ENCODE data around the gene EFHB. TPM values are rescaled to one million over a fixed set of nuclear protein-coding genes. Genes with fewer than 3 reads are reported as not detected.
A peak's percentile ranks its signal among the peaks of the same experiment; 100 is the strongest.

EFHB gene
- total RNA-seq, 4 donors from 2014 or later, result not detected

GRCh38 chr3:19950316-19950715, 16.3 kb upstream of the EFHB start:
- Histone ChIP-seq H3K27me3 (no peaks in the 10 kb centered on the region), H3K4me3 (no peak overlapping the region), H3K4me1 (peaks cover 27 to 42% of the 10 kb centered on the region in 2 donors), H3K36me3 (peaks cover 0 to 17% of the 10 kb centered on the region in 2 donors), H3K9me3 (no peaks in the 10 kb centered on the region), H3K27ac (no peak overlapping the region)
- in situ Hi-C loops (cut with MboI; ENCODE audit: low sequenced_read_pairs in 4 of 4) (no loop called here), intact Hi-C loops (cut with DNase I; ENCODE audit: low total_unique reads) (no loop called here)
- ATAC-seq (no peak), DNase-seq (no peak)
- no peak for TF ChIP-seq POLR2A (IDR thresholded peaks at IDR 0.05)
- no peak for TF ChIP-seq CTCF (IDR thresholded peaks at IDR 0.05 in 4 of 5, conservative IDR thresholded peaks at IDR 0.05 in 1 of 5)

GRCh38 chr3:19948226-19948591, 14.2 kb upstream of the EFHB start:
- peak overlapping the region; percentile 94 to 97 (median 96) for H3K27ac ChIP-seq
- TF ChIP-seq CTCF (IDR thresholded peaks at IDR 0.05 in 4 of 5, conservative IDR thresholded peaks at IDR 0.05 in 1 of 5), result no peak
- no peak for TF ChIP-seq POLR2A (IDR thresholded peaks at IDR 0.05)
- no peaks in the 10 kb centered on the region for H3K9me3 ChIP-seq
- DNase-seq (no peak), ATAC-seq (no peak)
- peak overlapping the region; percentile 74 to 95 (median 84) for H3K4me3 ChIP-seq
- intact Hi-C loops (cut with DNase I; ENCODE audit: low total_unique reads), result no loop called here
- H3K36me3 ChIP-seq, result peaks cover 0 to 17% of the 10 kb centered on the region in 2 donors
- in situ Hi-C loops (cut with MboI; ENCODE audit: low sequenced_read_pairs in 4 of 4), result loop anchor here (5.0 to 25.0 kb wide), 5 partner anchors 87 to 239 kb away; partner anchors contain the start of genes SGO1 (in 3 of the 4) and KAT2B (in 1 of the 4)
- H3K27me3 ChIP-seq, result no peaks in the 10 kb centered on the region
- H3K4me1 ChIP-seq, result peaks cover 24 to 42% of the 10 kb centered on the region in 2 donors

- in situ Hi-C loops (cut with MboI; ENCODE audit: low sequenced_read_pairs in 4 of 4), result loop anchor here (5.0 to 25.0 kb wide), 5 partner anchors 87 to 240 kb away; partner anchors contain the start of genes SGO1 (in 3 of the 4) and KAT2B (in 1 of the 4)
- H3K4me1 ChIP-seq, result peaks cover 24 to 37% of the 10 kb centered on the region in 2 donors
Measured at GRCh38 chr3:19947549-19948225, 13.7 kb upstream of the EFHB start.

GRCh38 chr3:19946832-19947548, 13.0 kb upstream of the EFHB start, which contains the start of gene RAB5A:
Gene RAB5A, plus strand, starts transcription at chr3:19947097. Its CDS starts 3,802 bp downstream, at chr3:19950899.
- no peaks in the 10 kb centered on the region for H3K27me3 ChIP-seq
- TF ChIP-seq CTCF (IDR thresholded peaks at IDR 0.05 in 4 of 5, conservative IDR thresholded peaks at IDR 0.05 in 1 of 5), result peak in 3 of 5 experiments; percentile 11 to 47 (median 41)
- peak; percentile 88 to 91 for TF ChIP-seq POLR2A (IDR thresholded peaks at IDR 0.05)
- H3K4me1 ChIP-seq, result peaks cover 24 to 31% of the 10 kb centered on the region in 2 donors
- H3K4me3 ChIP-seq, result peak within 1 kb of the TSS; percentile 74 to 95 (median 84)
- H3K27ac ChIP-seq, result peak within 1 kb of the TSS; percentile 94 to 97 (median 96)
- intact Hi-C loops (cut with DNase I; ENCODE audit: low total_unique reads), result loop anchor here (1.0 to 2.0 kb wide), 3 partner anchors 93 to 239 kb away; partner anchors contain the start of genes KAT2B and SGO1
- no peaks in the 10 kb centered on the region for H3K9me3 ChIP-seq
- ATAC-seq (peak; percentile 97), DNase-seq (peak; percentile 97)
- peaks cover 0 to 11% of the 10 kb centered on the region in 2 donors for H3K36me3 ChIP-seq
- in situ Hi-C loops (cut with MboI; ENCODE audit: low sequenced_read_pairs in 4 of 4), result loop anchor here (5.0 to 25.0 kb wide), 5 partner anchors 88 to 240 kb away; partner anchors contain the start of genes SGO1 (in 3 of the 4) and KAT2B (in 1 of the 4)

More at GRCh38 chr3:19947549-19948225, 13.7 kb upstream of the EFHB start:
- ATAC-seq (peak; percentile 60 to 61), DNase-seq (peak; percentile 37 to 53)
- intact Hi-C loops (cut with DNase I; ENCODE audit: low total_unique reads), result loop anchor here (1.0 to 2.0 kb wide), 2 partner anchors 93 to 133 kb away; partner anchors contain the start of gene KAT2B
- peak overlapping the region; percentile 74 to 95 (median 84) for H3K4me3 ChIP-seq
- peaks cover 0 to 13% of the 10 kb centered on the region in 2 donors for H3K36me3 ChIP-seq
- H3K27me3 ChIP-seq, result no peaks in the 10 kb centered on the region
- H3K9me3 ChIP-seq, result no peaks in the 10 kb centered on the region
- H3K27ac ChIP-seq, result peak overlapping the region; percentile 94 to 97 (median 96)
- no peak for TF ChIP-seq CTCF (IDR thresholded peaks at IDR 0.05 in 4 of 5, conservative IDR thresholded peaks at IDR 0.05 in 1 of 5)
- no peak for TF ChIP-seq POLR2A (IDR thresholded peaks at IDR 0.05)

Measured in gastrocnemius medialis (tissue), 4 donors.